IMR-90 (cell line): ENCODE data around the gene LSM14B. TPM values are rescaled to one million over a fixed set of nuclear protein-coding genes. Genes with fewer than 3 reads are reported as not detected.

Experiments
- ATAC-seq: fragments of 200-7000 bp; cut with Tn5 transposase; 2 replicates; pipeline ENCODE4 v1.9.1; 2020; ENCODE audit warnings: low read depth, mild to moderate bottlenecking, moderate library complexity
- BruUV-seq: library from RNA; stranded (reverse); fragments of 400-500 nt; replicated peaks from 2 replicates; lab custom pipeline; 2021; lab: Mats Ljungman, UMichigan
- CTCF ChIA-PET: fragments of 300-600 bp; formaldehyde crosslinking; extraction: SDS; loops from one replicate; lab custom pipeline; 2021; ENCODE audit warnings: antibody characterized with exemption; lab: Yijun Ruan, JAX
- POLR2A ChIA-PET: fragments of 300-600 bp; sonication (Branson Sonifier 250); formaldehyde crosslinking; loops from one replicate; lab custom pipeline; 2022; ENCODE audit warnings: antibody characterized with exemption; ENCODE audit not compliant: unreplicated experiment; lab: Charles Lee
- DNase-seq: peaks from one replicate; pipeline ENCODE4 v3.0.0; 2013
- H2AFZ ChIP-seq: replicated peaks from 2 replicates; pipeline ENCODE3; 2013; ENCODE audit warnings: low read length, mild to moderate bottlenecking; ENCODE audit not compliant: poor library complexity
- H2AK5ac ChIP-seq: 2 replicates; pipeline ENCODE4 v1.6.1; 2013; ENCODE audit warnings: low read depth, low read length, inconsistent platforms
- H2AK9ac ChIP-seq: replicated peaks from 2 replicates; pipeline ENCODE3; 2013; ENCODE audit warnings: mild to moderate bottlenecking, low read depth, low read length, moderate library complexity; ENCODE audit not compliant: poor library complexity
- H2BK120ac ChIP-seq: 2 replicates; pipeline ENCODE4 v1.6.1; 2013; ENCODE audit warnings: low read depth, low read length, inconsistent platforms
- H2BK15ac ChIP-seq: 3 replicates; pipeline ENCODE4 v1.6.1; 2013; ENCODE audit warnings: low read depth, low read length, inconsistent platforms
- H2BK20ac ChIP-seq: 2 replicates; pipeline ENCODE4 v1.6.1; 2013; ENCODE audit warnings: low read depth, mild to moderate bottlenecking, inconsistent platforms, low read length, moderate library complexity
- H2BK5ac ChIP-seq: 2 replicates; pipeline ENCODE4 v1.6.1; 2013; ENCODE audit warnings: mild to moderate bottlenecking, low read depth, low read length, inconsistent platforms; ENCODE audit not compliant: poor library complexity, severe bottlenecking
- H3K14ac ChIP-seq: replicated peaks from 2 replicates; pipeline ENCODE4 v1.6.1; 2013; ENCODE audit warnings: low read depth, low read length, inconsistent platforms
- H3K18ac ChIP-seq: 2 replicates; pipeline ENCODE4 v1.6.1; 2013; ENCODE audit warnings: low read depth, low read length, control low read depth
- H3K23ac ChIP-seq: 2 replicates; pipeline ENCODE4 v1.6.1; 2013; ENCODE audit warnings: low read depth, low read length, inconsistent platforms
- H3K27ac ChIP-seq: 2 replicates; pipeline ENCODE4 v1.5.1; 2013; ENCODE audit warnings: mild to moderate bottlenecking, control low read depth, low read length; ENCODE audit not compliant: insufficient read depth
- H3K27me3 ChIP-seq: 2 replicates; pipeline ENCODE4 v1.6.1; 2013; ENCODE audit warnings: low read length; ENCODE audit not compliant: control insufficient read depth, insufficient read depth
- H3K36me3 ChIP-seq: 2 replicates; pipeline ENCODE4 v1.6.1; 2013; ENCODE audit warnings: low read length, mixed read lengths; ENCODE audit not compliant: control insufficient read depth, insufficient read depth
- H3K4ac ChIP-seq: 2 replicates; pipeline ENCODE4 v1.6.1; 2013; ENCODE audit warnings: low read depth, low read length, inconsistent platforms
- H3K4me1 ChIP-seq: 2 replicates; pipeline ENCODE4 v1.6.1; 2013; ENCODE audit warnings: low read length, mixed read lengths; ENCODE audit not compliant: control insufficient read depth, insufficient read depth
- H3K4me2 ChIP-seq: 2 replicates; pipeline ENCODE4 v1.6.1; 2013; ENCODE audit warnings: low read depth, mild to moderate bottlenecking, control low read depth, low read length, moderate library complexity
- H3K4me3 ChIP-seq: 2 replicates; pipeline ENCODE4 v1.5.1; 2013; ENCODE audit warnings: low read depth, mild to moderate bottlenecking, control low read depth, low read length, moderate library complexity; ENCODE audit not compliant: insufficient read depth
- H3K56ac ChIP-seq: 2 replicates; pipeline ENCODE4 v1.6.1; 2013; ENCODE audit warnings: low read length, inconsistent platforms; ENCODE audit not compliant: insufficient read depth; ENCODE audit errors: extremely low read depth
- H3K79me1 ChIP-seq, 2 experiments: 2 replicates each; pipeline ENCODE4 v1.6.1; 2013; ENCODE audit warnings: low read length in 2 of 2, inconsistent platforms in 1 of 2, low read depth in 1 of 2
- H3K9ac ChIP-seq: 2 replicates; pipeline ENCODE4 v1.6.1; 2013; ENCODE audit warnings: low read depth, low read length, control low read depth
- H3K9me1 ChIP-seq: 2 replicates; pipeline ENCODE4 v1.6.1; 2013; ENCODE audit warnings: low read length, inconsistent platforms; ENCODE audit not compliant: insufficient read depth
- H3K9me3 ChIP-seq: 2 replicates; pipeline ENCODE4 v1.6.1; 2013; ENCODE audit warnings: low read length; ENCODE audit not compliant: control insufficient read depth, insufficient read depth
- H4K20me1 ChIP-seq: 2 replicates; pipeline ENCODE4 v1.6.1; 2013; ENCODE audit warnings: low read length, inconsistent platforms; ENCODE audit not compliant: insufficient read depth
- H4K5ac ChIP-seq: 2 replicates; pipeline ENCODE4 v1.6.1; 2013; ENCODE audit warnings: mild to moderate bottlenecking, low read depth, low read length, control low read depth
- H4K8ac ChIP-seq, 2 experiments: 2 replicates each; pipeline ENCODE4 v1.6.1; 2013; ENCODE audit warnings: low read depth in 2 of 2, low read length in 2 of 2, control low read depth in 1 of 2, inconsistent platforms in 1 of 2
- H4K91ac ChIP-seq: 2 replicates; pipeline ENCODE4 v1.6.1; 2013; ENCODE audit warnings: low read depth, low read length, inconsistent platforms; ENCODE audit not compliant: insufficient read depth
- CTCF ChIP-seq: conservative IDR thresholded peaks from 2 replicates; pipeline ENCODE4 v1.5.1; 2012; ENCODE audit warnings: mild to moderate bottlenecking, low read depth, low read length, improper control_type of control experiment
- FOS ChIP-seq: fragments of 150-350 bp; IDR thresholded peaks from 2 replicates; pipeline ENCODE4 v1.6.1; 2016; ENCODE audit warnings: low read depth, low read length
- MAFK ChIP-seq: IDR thresholded peaks from 2 replicates; pipeline ENCODE4 v1.6.1; 2012; ENCODE audit warnings: low read depth, low read length, improper control_type of control experiment
- POLR2A ChIP-seq: IDR thresholded peaks from 2 replicates; pipeline ENCODE4 v1.6.1; 2012; ENCODE audit warnings: mild to moderate bottlenecking, low read depth, low read length
- RAD21 ChIP-seq: IDR thresholded peaks from 2 replicates; pipeline ENCODE4 v1.6.1; 2012; ENCODE audit warnings: low read length, improper control_type of control experiment
- RFX5 ChIP-seq: IDR thresholded peaks from 2 replicates; pipeline ENCODE4 v1.8.0; 2012; ENCODE audit warnings: low read depth, mild to moderate bottlenecking, low read length, moderate library complexity
- SMC3 ChIP-seq: fragments of 150-350 bp; IDR thresholded peaks from 2 replicates; pipeline ENCODE4 v1.6.1; 2016; ENCODE audit warnings: low read depth, mild to moderate bottlenecking, antibody characterized with exemption, low read length, moderate library complexity
- USF2 ChIP-seq: fragments of 150-350 bp; IDR thresholded peaks from 2 replicates; pipeline ENCODE4 v1.6.1; 2017; ENCODE audit warnings: mild to moderate bottlenecking, antibody characterized with exemption, low read length, low read depth
- WGBS, 2 experiments: methylation state at CpG; one replicate each; pipeline versions ENCODE4 v1.1.5 to v1.1.7; 2013; ENCODE audit warnings: missing lambda C conversion rate in 2 of 2; ENCODE audit not compliant: insufficient read length in 1 of 2; ENCODE audit errors: extremely low coverage in 2 of 2; 5-methylcytosine and 5-hydroxymethylcytosine counted together
- dilution Hi-C: fragments of 300-500 bp; cut with HindIII; formaldehyde crosslinking; loops from one replicate; pipeline ENCODE4 v1.14.3; 2018; ENCODE audit warnings: low sequenced_read_pairs; ENCODE audit not compliant: unreplicated experiment
- in situ Hi-C: fragments of 300-500 bp; cut with MboI; formaldehyde crosslinking; loops from 3 replicates; pipeline ENCODE4 v1.14.3; 2019; ENCODE audit warnings: low sequenced_read_pairs, inconsistent platforms, mixed read lengths
- intact Hi-C: fragments of 100-400 bp; cut with micrococcal nuclease; formaldehyde crosslinking; loops from 2 replicates; pipeline ENCODE4 v1.10.0; 2022
- polyA plus RNA-seq, 3 experiments: library from polyadenylated mRNA; depleted of rRNA; stranded (reverse); fragments of >200 nt; gene quantifications; 2 replicates each; pipeline ENCODE4 v1.2.3, GENCODE V29; 2012; ENCODE audit warnings: low replicate concordance in 1 of 3
- total RNA-seq: library from RNA; depleted of rRNA; stranded (reverse); fragments of >200 nt; gene quantifications from 2 replicates; pipeline ENCODE4 v1.2.3, GENCODE V29; 2012

Gene LSM14B
- total and polyA plus RNA-seq, 2 of the 4 experiments (the other 2 are of a cell fraction), result 23.7 to 41.1 TPM

GRCh38 chr20:62159839-62160238, 37.6 kb downstream of the LSM14B start:
- Histone ChIP-seq H3K9ac (no peak overlapping the region), H3K4me2 (no peak overlapping the region), H3K27me3 (no peaks in the 10 kb centered on the region), H3K23ac (peak overlapping the region; percentile 38; the same call in 1 of the 2 replicates), H3K27ac (no peak overlapping the region), H3K14ac (no peak overlapping the region), H2AK5ac (no peak overlapping the region), H3K56ac (no peak overlapping the region), H2BK120ac (no peak overlapping the region), H4K20me1 (peaks cover 53% of the 10 kb centered on the region), H3K4me3 (no peak overlapping the region), H3K9me1 (peaks cover 16% of the 10 kb centered on the region; the same call in 1 of the 2 replicates), H3K4me1 (peaks cover 7% of the 10 kb centered on the region), H4K5ac (no peak overlapping the region), H4K8ac (no peak overlapping the region), H2BK20ac (no peak overlapping the region), H2AFZ (peak overlapping the region; percentile 33), H3K18ac (no peak overlapping the region), H3K36me3 (peaks cover 37% of the 10 kb centered on the region), H3K79me1 (peaks cover 9 to 57% of the 10 kb centered on the region in 2 experiments), H3K9me3 (no peaks in the 10 kb centered on the region), H2AK9ac (peak overlapping the region; percentile 88), H3K4ac (no peak overlapping the region), H2BK5ac (no peak overlapping the region), H4K91ac (no peak overlapping the region), H2BK15ac (no peak overlapping the region)
- intact Hi-C loops (no loop called here), dilution Hi-C loops (no loop called here), in situ Hi-C loops (no loop called here)
- no peak for TF ChIP-seq RAD21
- TF ChIP-seq CTCF, result no peak
- peak; percentile 39; the same call in 1 of the 2 replicates for TF ChIP-seq FOS
- TF ChIP-seq MAFK, result no peak
- no peak for TF ChIP-seq RFX5
- no peak for TF ChIP-seq USF2
- TF ChIP-seq POLR2A, result no peak
- TF ChIP-seq SMC3, result no peak
- no TSS peak for BruUV-seq
- POLR2A ChIA-PET, result no interaction called here
- 88% methylated on average over 5 of the region's 14 CpGs; no CpG with 5 or more reads in 1 of the 2 experiments for WGBS, 2 experiments
- CTCF ChIA-PET, result no interaction called here
- no peak for ATAC-seq
- peak; percentile 49 for DNase-seq
